Measurements from ENCODE around the gene SMC1B. TPM values are rescaled to one million over a fixed set of nuclear protein-coding genes. Genes with fewer than 3 reads are reported as not detected.

The SMC1B gene
- total and polyA plus RNA-seq, 5 donors = not detected

GRCh38 chr22:45343143-45343542, 70.3 kb downstream of the SMC1B start:
- Histone ChIP-seq H3K4me3 (ENCODE audit: low read length) (no peak overlapping the region), H3K27me3 (ENCODE audit: control insufficient read depth, insufficient read depth) (no peaks in the 10 kb centered on the region), H3K4me1 (ENCODE audit: control insufficient read depth, insufficient read depth, low read length) (no peaks in the 10 kb centered on the region), H3K27ac (ENCODE audit: low read length) (no peak overlapping the region), H3K9me3 (ENCODE audit: control insufficient read depth, low read length) (no peaks in the 10 kb centered on the region)
- ATAC-seq (no peak), DNase-seq (no peak)
- intact Hi-C loops (cut with DNase I) = no loop called here
- WGBS = 76% methylated on average over 8 of the region's 8 CpGs

DNA sequence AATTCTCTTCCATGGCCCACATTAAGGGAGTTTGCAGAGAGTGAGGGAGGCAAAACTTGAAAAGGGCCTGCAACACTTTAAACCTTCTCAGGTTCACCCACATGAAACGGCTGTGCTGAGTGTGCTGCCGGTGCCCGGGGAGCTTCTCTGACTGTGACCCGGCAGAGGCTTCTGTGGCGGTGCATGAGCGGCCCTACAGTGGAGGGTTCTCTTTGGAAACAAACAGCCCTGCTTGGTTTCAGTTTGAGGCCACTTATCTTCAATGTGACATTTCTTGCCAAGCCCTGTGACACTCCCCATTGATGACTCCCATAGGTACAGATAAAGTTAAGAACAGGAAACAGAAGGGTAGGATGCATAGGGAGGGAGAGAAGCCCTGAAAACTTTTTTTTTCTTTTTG, 71.9 kb downstream of the SMC1B start:
- Histone ChIP-seq H3K4me3 (ENCODE audit: low read length) (peak overlapping the region; percentile 8), H3K4me1 (ENCODE audit: control insufficient read depth, insufficient read depth, low read length) (peaks cover 3% of the 10 kb centered on the region), H3K27ac (ENCODE audit: low read length) (peak overlapping the region; percentile 47), H3K9me3 (ENCODE audit: control insufficient read depth, low read length) (no peaks in the 10 kb centered on the region), H3K27me3 (ENCODE audit: control insufficient read depth, insufficient read depth) (no peaks in the 10 kb centered on the region)
- intact Hi-C loops (cut with DNase I) = no loop called here
- DNase-seq (peak in 2 of 3 donors; percentile 55 to 60), ATAC-seq (peak; percentile 57 to 65)
- WGBS = 23% methylated on average over 6 of the region's 6 CpGs

DNA sequence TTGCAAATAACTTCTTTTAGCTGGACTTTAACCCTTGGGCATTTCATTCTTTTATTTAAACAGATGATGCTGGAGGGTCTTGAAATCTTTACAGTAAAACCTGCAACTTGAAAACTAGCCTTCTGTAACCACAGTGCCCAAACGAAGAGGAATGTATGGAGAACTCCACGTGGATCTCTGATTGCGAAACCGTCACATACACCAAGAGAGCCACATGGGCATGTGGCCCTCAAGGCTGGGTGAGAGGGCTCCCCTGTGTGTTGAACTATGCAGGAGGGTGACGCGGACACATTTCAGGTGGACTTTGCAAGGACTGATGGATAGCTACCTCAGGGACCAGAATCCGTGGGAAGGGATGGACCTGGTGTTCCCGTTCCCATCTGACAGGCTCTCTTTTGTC, 73.1 kb downstream of the SMC1B start:
- ATAC-seq (no peak), DNase-seq (no peak)
- Histone ChIP-seq H3K27ac (ENCODE audit: low read length) (no peak overlapping the region), H3K4me3 (ENCODE audit: low read length) (no peak overlapping the region), H3K27me3 (ENCODE audit: control insufficient read depth, insufficient read depth) (no peaks in the 10 kb centered on the region), H3K9me3 (ENCODE audit: control insufficient read depth, low read length) (no peaks in the 10 kb centered on the region), H3K4me1 (ENCODE audit: control insufficient read depth, insufficient read depth, low read length) (peaks cover 3% of the 10 kb centered on the region)
- WGBS = 84% methylated on average over 8 of the region's 8 CpGs
- intact Hi-C loops (cut with DNase I) = no loop called here

DNA sequence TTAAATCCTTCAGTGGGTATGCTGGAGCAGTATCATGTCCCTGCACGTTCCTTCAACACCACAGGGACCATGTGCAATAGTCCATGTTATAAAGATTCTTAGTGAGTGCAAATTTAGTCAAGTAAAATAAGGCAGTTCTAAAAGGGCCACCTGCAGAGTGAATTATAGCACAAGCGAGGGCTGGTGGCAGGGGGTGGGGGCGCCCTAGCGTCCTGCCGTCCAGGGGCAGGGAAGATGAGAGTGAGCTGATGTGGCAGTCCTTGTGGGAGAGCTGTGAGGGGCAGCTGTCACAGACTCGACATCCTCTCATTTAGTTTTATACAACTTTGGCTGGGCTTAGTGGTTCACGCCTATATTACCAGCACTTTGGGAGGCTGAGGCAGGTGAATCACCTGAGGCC, 74.6 kb downstream of the SMC1B start:
- H3K27ac ChIP-seq (ENCODE audit: low read length) = no peak overlapping the region
- no peak overlapping the region for H3K4me3 ChIP-seq (ENCODE audit: low read length)
- WGBS = 91% methylated on average over 7 of the region's 7 CpGs
- H3K4me1 ChIP-seq (ENCODE audit: control insufficient read depth, insufficient read depth, low read length) = peaks cover 3% of the 10 kb centered on the region
- intact Hi-C loops (cut with DNase I) = no loop called here
- H3K9me3 ChIP-seq (ENCODE audit: control insufficient read depth, low read length) = no peaks in the 10 kb centered on the region
- DNase-seq = no peak
- H3K27me3 ChIP-seq (ENCODE audit: control insufficient read depth, insufficient read depth) = no peaks in the 10 kb centered on the region
- no peak for ATAC-seq

- Histone ChIP-seq H3K4me1 (ENCODE audit: control insufficient read depth, insufficient read depth, low read length) (peaks cover 3% of the 10 kb centered on the region), H3K9me3 (ENCODE audit: control insufficient read depth, low read length) (no peaks in the 10 kb centered on the region), H3K27me3 (ENCODE audit: control insufficient read depth, insufficient read depth) (no peaks in the 10 kb centered on the region), H3K27ac (ENCODE audit: low read length) (peak overlapping the region; percentile 4), H3K4me3 (ENCODE audit: low read length) (no peak overlapping the region)
- intact Hi-C loops (cut with DNase I) = no loop called here
- WGBS = 80% methylated on average over 9 of the region's 9 CpGs
- no peak for ATAC-seq
- DNase-seq = peak in 2 of 3 donors; percentile 42 to 54
Measured at GRCh38 chr22:45337536-45337935, 75.9 kb downstream of the SMC1B start.

DNA sequence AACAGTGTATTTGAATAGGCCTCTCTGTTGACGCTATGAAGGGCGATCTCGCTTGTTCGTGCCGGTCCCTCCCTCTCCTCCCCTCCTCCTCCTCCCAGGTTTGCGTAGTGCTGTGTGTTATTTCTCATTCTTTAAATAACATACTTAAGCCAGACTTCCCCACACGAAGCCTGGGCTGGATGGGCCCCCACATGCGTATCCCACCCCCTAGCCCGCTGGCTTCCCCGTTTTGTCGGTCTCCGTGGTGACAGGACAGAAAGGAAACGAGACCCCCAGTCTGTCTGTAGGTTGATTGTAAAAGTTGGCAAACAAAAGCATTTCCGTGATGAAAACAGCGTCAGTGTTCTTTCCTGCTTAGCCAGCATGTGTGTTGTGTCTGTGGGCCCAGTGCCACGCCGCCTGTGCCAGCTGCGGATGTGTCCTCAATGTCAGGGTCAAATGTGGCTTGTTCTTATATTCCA, 76.4 kb downstream of the SMC1B start:
- intact Hi-C loops (cut with DNase I) = no loop called here
- Histone ChIP-seq H3K4me1 (ENCODE audit: control insufficient read depth, insufficient read depth, low read length) (peaks cover 3% of the 10 kb centered on the region), H3K4me3 (ENCODE audit: low read length) (no peak overlapping the region), H3K9me3 (ENCODE audit: control insufficient read depth, low read length) (no peaks in the 10 kb centered on the region), H3K27ac (ENCODE audit: low read length) (peak overlapping the region; percentile 11), H3K27me3 (ENCODE audit: control insufficient read depth, insufficient read depth) (no peaks in the 10 kb centered on the region)
- DNase-seq (peak; percentile 87 to 96 (median 95)), ATAC-seq (peak; percentile 67 to 81)
- 13% methylated on average over 18 of the region's 18 CpGs for WGBS

DNA sequence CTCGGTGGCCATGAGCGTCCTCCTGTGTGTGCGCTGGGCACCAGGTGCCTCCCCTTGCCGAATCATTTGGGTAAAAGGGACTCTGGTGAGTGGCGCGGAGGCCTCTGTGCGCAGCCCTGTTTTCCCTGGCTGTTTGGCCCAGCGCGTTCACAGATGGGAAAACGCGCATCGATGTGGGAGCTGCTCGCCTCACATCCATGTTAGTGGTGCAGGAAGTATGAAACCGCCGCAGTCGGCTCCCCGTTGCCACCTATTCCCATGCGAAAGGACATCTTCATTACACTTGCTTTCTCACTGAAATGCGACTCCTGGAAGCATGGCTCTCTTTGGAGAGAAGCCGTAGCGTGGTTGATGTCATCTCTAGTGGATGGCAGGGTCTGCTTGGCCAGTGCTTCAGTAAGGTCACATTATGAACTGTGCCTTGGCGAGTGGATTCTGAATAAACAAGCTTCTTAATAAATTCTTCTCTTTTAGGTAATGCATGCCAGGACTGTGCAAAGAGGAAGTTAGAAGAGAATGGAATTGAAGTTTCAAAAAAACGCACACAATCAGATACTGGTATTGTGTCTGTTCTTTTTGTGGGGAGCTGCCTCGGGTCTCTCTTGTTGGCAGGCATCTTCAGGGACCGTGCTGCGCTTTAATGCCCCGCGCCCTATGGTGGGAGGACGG, 77.4 kb downstream of the SMC1B start:
- WGBS = 80% methylated on average over 29 of the region's 29 CpGs
- intact Hi-C loops (cut with DNase I) = no loop called here
- Histone ChIP-seq H3K4me1 (ENCODE audit: control insufficient read depth, insufficient read depth, low read length) (peaks cover 3% of the 10 kb centered on the region), H3K27ac (ENCODE audit: low read length) (no peak overlapping the region), H3K4me3 (ENCODE audit: low read length) (no peak overlapping the region), H3K27me3 (ENCODE audit: control insufficient read depth, insufficient read depth) (no peaks in the 10 kb centered on the region), H3K9me3 (ENCODE audit: control insufficient read depth, low read length) (no peaks in the 10 kb centered on the region)
- DNase-seq (peak in 2 of 3 donors; percentile 51 to 60), ATAC-seq (no peak)

DNA sequence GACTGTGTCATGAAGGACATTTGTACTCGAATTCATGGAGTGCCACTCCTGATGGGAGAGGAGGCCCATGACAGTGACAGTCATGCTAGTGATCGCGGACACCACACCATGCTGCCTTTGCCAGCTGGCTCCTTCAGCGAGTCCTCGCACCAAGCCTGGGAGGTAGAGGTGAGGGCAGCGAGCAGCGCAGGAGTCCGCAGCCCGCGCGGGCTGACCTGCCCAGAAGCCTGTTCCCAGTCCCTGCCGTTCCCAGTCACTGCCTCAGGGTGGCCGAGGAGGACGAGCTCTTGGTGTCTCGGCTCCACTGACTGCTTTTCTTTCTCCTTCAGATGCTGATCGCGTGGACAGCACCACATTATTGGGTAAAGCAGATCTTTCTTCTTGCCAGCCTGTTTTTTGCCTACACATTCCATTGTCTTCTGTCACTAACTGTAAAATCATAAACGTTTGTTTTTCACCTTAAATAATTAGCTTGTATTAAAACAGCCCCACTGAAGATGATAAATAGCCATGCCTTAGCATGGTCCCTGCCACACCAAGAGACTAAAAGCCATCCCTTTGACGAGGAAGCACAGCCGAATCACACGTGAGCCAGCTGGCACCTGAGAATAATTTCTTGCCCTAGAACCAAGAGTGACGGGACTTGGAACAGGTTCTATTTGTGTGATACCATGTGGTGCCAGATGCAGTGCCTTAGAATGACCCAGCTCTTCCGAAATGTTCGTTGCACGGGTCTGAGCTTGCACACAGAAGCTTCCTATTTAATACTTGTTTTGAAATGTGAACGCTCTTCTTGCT, 78.2 kb downstream of the SMC1B start:
- ATAC-seq (peak; percentile 77 to 86), DNase-seq (peak; percentile 71 to 92 (median 89))
- H3K27me3 ChIP-seq (ENCODE audit: control insufficient read depth, insufficient read depth) = no peaks in the 10 kb centered on the region
- 54% methylated on average over 26 of the region's 26 CpGs for WGBS
- H3K27ac ChIP-seq (ENCODE audit: low read length) = peak overlapping the region; percentile 50
- intact Hi-C loops (cut with DNase I) = no loop called here
- H3K9me3 ChIP-seq (ENCODE audit: control insufficient read depth, low read length) = no peaks in the 10 kb centered on the region
- peaks cover 3% of the 10 kb centered on the region for H3K4me1 ChIP-seq (ENCODE audit: control insufficient read depth, insufficient read depth, low read length)
- H3K4me3 ChIP-seq (ENCODE audit: low read length) = no peak overlapping the region

GRCh38 chr22:45334528-45334927, 78.9 kb downstream of the SMC1B start:
- intact Hi-C loops (cut with DNase I) = no loop called here
- Histone ChIP-seq H3K4me3 (ENCODE audit: low read length) (no peak overlapping the region), H3K27me3 (ENCODE audit: control insufficient read depth, insufficient read depth) (no peaks in the 10 kb centered on the region), H3K27ac (ENCODE audit: low read length) (peak overlapping the region; percentile 69), H3K9me3 (ENCODE audit: control insufficient read depth, low read length) (no peaks in the 10 kb centered on the region), H3K4me1 (ENCODE audit: control insufficient read depth, insufficient read depth, low read length) (peaks cover 3% of the 10 kb centered on the region)
- DNase-seq (no peak), ATAC-seq (no peak)
- 61% methylated on average over 9 of the region's 9 CpGs for WGBS

- Histone ChIP-seq H3K27me3 (ENCODE audit: control insufficient read depth, insufficient read depth) (no peaks in the 10 kb centered on the region), H3K27ac (ENCODE audit: low read length) (peak overlapping the region; percentile 56), H3K4me3 (ENCODE audit: low read length) (no peak overlapping the region), H3K4me1 (ENCODE audit: control insufficient read depth, insufficient read depth, low read length) (peaks cover 3% of the 10 kb centered on the region), H3K9me3 (ENCODE audit: control insufficient read depth, low read length) (no peaks in the 10 kb centered on the region)
- intact Hi-C loops (cut with DNase I) = no loop called here
- ATAC-seq (peak in 1 of 2 donors; percentile 3), DNase-seq (no peak)
- whole genome bisulfite sequencing = 35% methylated on average over 5 of the region's 5 CpGs
Measured at GRCh38 chr22:45334068-45334467, 79.3 kb downstream of the SMC1B start.

DNA sequence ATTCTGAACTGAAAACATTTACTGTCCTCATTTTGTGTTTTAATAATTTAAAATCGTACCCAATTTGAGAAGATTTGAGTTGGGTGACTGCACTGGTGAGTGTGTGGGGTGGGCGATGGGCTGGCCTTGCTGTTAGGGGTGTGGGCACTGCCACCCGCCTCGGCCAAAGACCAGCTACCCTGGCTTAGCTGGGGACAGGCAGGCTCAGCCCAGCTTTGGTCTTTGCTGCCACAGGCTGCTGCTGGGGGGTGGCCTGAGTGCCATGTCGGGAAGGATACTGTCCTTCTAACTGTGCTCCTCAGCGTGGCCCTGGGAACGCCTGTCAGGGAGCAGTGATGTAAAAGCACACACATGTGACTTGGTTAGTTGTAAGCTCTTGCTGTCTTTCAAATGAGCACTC, 81.4 kb downstream of the SMC1B start:
- intact Hi-C loops (cut with DNase I) = no loop called here
- Histone ChIP-seq H3K27ac (ENCODE audit: low read length) (no peak overlapping the region), H3K9me3 (ENCODE audit: control insufficient read depth, low read length) (no peaks in the 10 kb centered on the region), H3K4me3 (ENCODE audit: low read length) (no peak overlapping the region), H3K27me3 (ENCODE audit: control insufficient read depth, insufficient read depth) (no peaks in the 10 kb centered on the region), H3K4me1 (ENCODE audit: control insufficient read depth, insufficient read depth, low read length) (no peaks in the 10 kb centered on the region)
- WGBS = 96% methylated on average over 7 of the region's 7 CpGs
- ATAC-seq (no peak), DNase-seq (no peak)
